Ovary (tissue), 9 donors: Measurements from ENCODE around the gene IGF1R. TPM values are rescaled to one million over a fixed set of nuclear protein-coding genes. Genes with fewer than 3 reads are reported as not detected.

Experiments
- DNase-seq, 5 donors: peaks; one replicate each; pipeline ENCODE4 v3.0.0-alpha.2; 2019 to 2020
- H3K27ac ChIP-seq, 2 donors: fragments of 200-600 bp; one replicate each; pipeline versions ENCODE4 v1.5.1 to v1.8.0; 2019 to 2022
- H3K27me3 ChIP-seq: fragments of 200-600 bp; one replicate; pipeline ENCODE4 v1.8.0; 2022
- H3K36me3 ChIP-seq: fragments of 200-600 bp; sonication (generic); one replicate; pipeline ENCODE4 v1.5.1; 2019
- H3K4me1 ChIP-seq: one replicate; pipeline ENCODE4 v1.8.1; 2013; ENCODE audit warnings: mild to moderate bottlenecking, moderate library complexity; ENCODE audit not compliant: insufficient read depth
- H3K4me3 ChIP-seq: fragments of 200-600 bp; sonication (generic); one replicate; pipeline ENCODE4 v1.5.1; 2017
- H3K9me3 ChIP-seq, 2 donors: fragments of 200-600 bp in 1 of 2; sonication (generic) in 1 of 2; one replicate each; pipeline versions ENCODE4 v1.5.1 to v1.8.1; 2013 to 2019; ENCODE audit warnings: mild to moderate bottlenecking in 1 of 2, moderate library complexity in 1 of 2
- CTCF ChIP-seq, 3 donors: fragments of 450-650 bp in 2 of 3; fragments of 200-600 bp in 1 of 3; IDR thresholded peaks; one replicate each; pipeline versions ENCODE4 v1.5.1 to v1.8.0; 2016 to 2022; ENCODE audit warnings: antibody characterized with exemption in 3 of 3, mild to moderate bottlenecking in 1 of 3
- EP300 ChIP-seq: sonication (generic); formaldehyde crosslinking; IDR thresholded peaks from one replicate; pipeline ENCODE4 v1.6.1; 2017; ENCODE audit warnings: antibody characterized with exemption
- POLR2A ChIP-seq: fragments of 450-650 bp; IDR thresholded peaks from one replicate; pipeline ENCODE4 v1.6.1; 2017; ENCODE audit warnings: antibody characterized with exemption, mild to moderate bottlenecking, moderate library complexity
- WGBS, 3 donors: extraction: QIAGEN DNeasy Blood & Tissue Kit in 1 of 3; methylation state at CpG; one replicate each; pipeline versions ENCODE4 v1.1.5 to v1.1.7; 2013 to 2017; 5-methylcytosine and 5-hydroxymethylcytosine counted together
- intact Hi-C, 4 donors: fragments of 100-400 bp; cut with DNase I; formaldehyde crosslinking; loops; one replicate each; pipeline versions ENCODE4 v1.11.0 to v1.15.1; 2022 to 2023
- polyA plus RNA-seq, 2 donors: library from polyadenylated mRNA; stranded (reverse); fragments of 200-250 nt in 1 of 2; fragments of 350-450 nt in 1 of 2; fragmentation: Illumina TruSeq in 1 of 2; extraction: RNeasy Lipid Tissue Mini Kit (QIAGEN cat#74804) in 1 of 2; gene quantifications; one replicate each; pipeline ENCODE4 v1.2.3, GENCODE V29; 2013 to 2014
- total RNA-seq, 7 donors: library from RNA; depleted of rRNA in 2 of 7; stranded (reverse); fragments of >200 nt in 2 of 7; fragmentation: NEBNext Ultra II Directional in 3 of 7; extraction: Animal tissue kit (Norgen Biotek cat#: 25700) in 3 of 7; gene quantifications; one replicate each; pipeline versions ENCODE4 v1.1.0 to v1.2.4, GENCODE V29; 2016 to 2023
- donor health status: DM: no; HTN: no; CAD: no; lungs with moderate emphysema.
- donor health status: DM: no; HTN: no; CAD: no.
- donor health status: Bipolar disorder and iron deficiency.
- donor health status: DM: yes; HTN: yes; CAD: no.
- donor health status: DM: no; HTN: no; CAD: no.
- donor health status: DM: yes; HTN: yes; CAD: no.

Gene IGF1R
- total and polyA plus RNA-seq, 9 donors: 15.4 to 88.7 (median 68.9) TPM

DNA sequence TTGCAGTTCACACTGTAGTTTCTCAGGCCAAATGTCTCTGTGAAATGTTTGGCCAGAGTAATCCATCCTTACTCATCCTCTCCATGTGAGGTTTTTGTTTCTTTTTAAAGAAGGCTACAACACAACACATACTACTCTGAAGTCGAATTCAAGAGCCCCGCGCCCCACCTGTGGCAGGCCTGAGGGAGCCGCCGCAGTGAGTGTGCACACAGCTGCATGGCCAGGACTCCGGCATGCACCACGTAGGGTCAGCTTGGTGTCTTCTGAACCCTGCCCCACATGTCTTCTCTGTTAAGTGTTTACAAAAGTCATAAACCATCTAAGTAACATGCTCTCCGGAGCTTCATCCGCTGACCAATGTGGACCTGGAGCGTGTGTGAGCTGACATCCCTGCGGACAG, 300.6 kb downstream of the IGF1R start:
- Histone ChIP-seq H3K27me3 (no peaks in the 10 kb centered on the region), H3K36me3 (no peaks in the 10 kb centered on the region), H3K4me1 (peaks cover 33% of the 10 kb centered on the region), H3K4me3 (no peak overlapping the region), H3K9me3 (no peaks in the 10 kb centered on the region), H3K27ac (no peak overlapping the region)
- TF ChIP-seq POLR2A: no peak
- no peak for TF ChIP-seq CTCF (IDR thresholded peaks at IDR 0.05)
- 88 to 92% (median 90%) methylated on average over 11 of the region's 11 CpGs for WGBS, 3 donors
- DNase-seq: no peak
- intact Hi-C loops: no loop called here

DNA sequence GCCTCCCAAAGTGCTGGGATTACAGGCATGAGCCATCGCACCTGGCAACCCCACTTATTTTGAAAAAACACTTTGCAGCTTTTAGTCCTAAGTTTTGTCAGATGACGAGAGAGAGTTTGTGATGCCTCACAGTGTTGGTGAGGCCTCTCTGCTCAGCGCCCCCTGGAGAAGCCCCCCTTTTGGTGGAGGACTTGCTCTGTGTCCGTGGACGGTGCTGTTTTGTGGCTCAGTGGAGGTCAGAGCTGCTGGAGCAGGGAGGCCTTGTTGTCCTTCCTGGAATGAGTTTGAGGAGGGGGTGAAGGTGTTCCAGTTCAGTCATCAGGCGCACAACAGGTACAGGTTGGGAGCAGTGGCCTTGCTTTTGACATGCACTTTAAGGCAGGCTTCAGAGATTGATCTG, 301.3 kb downstream of the IGF1R start:
- DNase-seq: no peak
- H3K27ac ChIP-seq: peak overlapping the region in 1 of 2 donors; percentile 81

GRCh38 chr15:98950248-98950647, 301.9 kb downstream of the IGF1R start:
- peaks cover 43% of the 10 kb centered on the region for H3K4me1 ChIP-seq
- no peaks in the 10 kb centered on the region for H3K9me3 ChIP-seq
- no peak for DNase-seq
- H3K4me3 ChIP-seq: no peak overlapping the region
- H3K36me3 ChIP-seq: no peaks in the 10 kb centered on the region
- H3K27me3 ChIP-seq: no peaks in the 10 kb centered on the region
- no peak for TF ChIP-seq CTCF (IDR thresholded peaks at IDR 0.05)
- no peak for TF ChIP-seq POLR2A
- TF ChIP-seq EP300: no peak
- peak overlapping the region in 1 of 2 donors; percentile 81 for H3K27ac ChIP-seq
- intact Hi-C loops: no loop called here

More for the DNA sequence above, 301.3 kb downstream of the IGF1R start:
- Histone ChIP-seq H3K9me3 (no peaks in the 10 kb centered on the region), H3K36me3 (no peaks in the 10 kb centered on the region), H3K4me1 (peaks cover 38% of the 10 kb centered on the region), H3K4me3 (no peak overlapping the region), H3K27me3 (no peaks in the 10 kb centered on the region)
- intact Hi-C loops: no loop called here
- WGBS, 3 donors: 78 to 90% (median 79%) methylated on average over 6 of the region's 6 CpGs
- TF ChIP-seq EP300 (no peak), POLR2A (no peak)

- no peaks in the 10 kb centered on the region for H3K36me3 ChIP-seq
Observed at GRCh38 chr15:98951004-98951403, 302.7 kb downstream of the IGF1R start.

More at GRCh38 chr15:98951004-98951403, 302.7 kb downstream of the IGF1R start:
- Histone ChIP-seq H3K27me3 (no peaks in the 10 kb centered on the region), H3K4me1 (peaks cover 48% of the 10 kb centered on the region), H3K27ac (peak overlapping the region; percentile 23 to 81), H3K9me3 (no peaks in the 10 kb centered on the region), H3K4me3 (no peak overlapping the region)
- DNase-seq: no peak
- WGBS, 3 donors: 70 to 81% (median 72%) methylated on average over 7 of the region's 7 CpGs
- intact Hi-C loops: no loop called here
- no peak for TF ChIP-seq CTCF (IDR thresholded peaks at IDR 0.05)
- no peak for TF ChIP-seq EP300
- no peak for TF ChIP-seq POLR2A
